IPS-18c (cell line): ENCODE measurements around the gene DCAF8.

Experiments
- H3K4me3 ChIP-seq: 2 replicates; pipeline ENCODE4 v1.7.0; 2013; ENCODE audit warnings: low read depth, mild to moderate bottlenecking, low read length, moderate library complexity; ENCODE audit not compliant: insufficient read depth
- H3K9me3 ChIP-seq: one replicate; pipeline ENCODE4 v1.6.1; 2013; ENCODE audit warnings: mild to moderate bottlenecking, low read length, moderate library complexity; ENCODE audit not compliant: control insufficient read depth, insufficient read depth

Gene DCAF8

GRCh38 chr1:160214481-160215140 is 47.7 kb downstream of the DCAF8 start:
- no peak overlapping the region for H3K4me3 ChIP-seq
- no peaks in the 10 kb centered on the region for H3K9me3 ChIP-seq

GRCh38 chr1:160211046-160211790 is 51.1 kb downstream of the DCAF8 start:
- Histone ChIP-seq H3K4me3 (no peak overlapping the region), H3K9me3 (no peaks in the 10 kb centered on the region)

GRCh38 chr1:160210561-160210960 is 51.8 kb downstream of the DCAF8 start:
- Histone ChIP-seq H3K4me3 (no peak overlapping the region), H3K9me3 (no peaks in the 10 kb centered on the region)

GRCh38 chr1:160209321-160210046 is 52.9 kb downstream of the DCAF8 start:
- no peak overlapping the region for H3K4me3 ChIP-seq
- no peaks in the 10 kb centered on the region for H3K9me3 ChIP-seq

GRCh38 chr1:160208557-160209320 is 53.6 kb downstream of the DCAF8 start:
- Histone ChIP-seq H3K4me3 (no peak overlapping the region), H3K9me3 (no peaks in the 10 kb centered on the region)

GRCh38 chr1:160207771-160208556 is 54.4 kb downstream of the DCAF8 start:
- Histone ChIP-seq H3K4me3 (no peak overlapping the region), H3K9me3 (no peaks in the 10 kb centered on the region)

GRCh38 chr1:160207118-160207650 is 55.2 kb downstream of the DCAF8 start:
- 0 out of 2 replicates have a peak overlapping the region, but pooled peaks have one; percentile 98 for H3K4me3 ChIP-seq
- no peaks in the 10 kb centered on the region for H3K9me3 ChIP-seq

GRCh38 chr1:160206421-160207117 is 55.8 kb downstream of the DCAF8 start:
- no peaks in the 10 kb centered on the region for H3K9me3 ChIP-seq
- peak overlapping the region; percentile 98; the same call in 1 of the 2 replicates for H3K4me3 ChIP-seq

GRCh38 chr1:160206036-160206389 is 56.3 kb downstream of the DCAF8 start:
- no peaks in the 10 kb centered on the region for H3K9me3 ChIP-seq
- peak overlapping the region; percentile 98 for H3K4me3 ChIP-seq

- Histone ChIP-seq H3K9me3 (no peaks in the 10 kb centered on the region), H3K4me3 (peak within 1 kb of the TSS; percentile 98)
Measured at GRCh38 chr1:160205242-160206035, 56.9 kb downstream of the DCAF8 start, which contains the start of gene PEA15. TSS of gene PEA15 (plus strand) at chr1:160205384. CDS start at chr1:160211545, 6,161 bp downstream.

- Histone ChIP-seq H3K4me3 (peak overlapping the region; percentile 38), H3K9me3 (no peaks in the 10 kb centered on the region)
Measured at GRCh38 chr1:160204526-160205241, 57.7 kb downstream of the DCAF8 start.

GRCh38 chr1:160200786-160201185 is 61.6 kb downstream of the DCAF8 start:
- no peaks in the 10 kb centered on the region for H3K9me3 ChIP-seq
- H3K4me3 ChIP-seq = no peak overlapping the region

GRCh38 chr1:160197231-160197630 is 65.1 kb downstream of the DCAF8 start:
- Histone ChIP-seq H3K9me3 (no peaks in the 10 kb centered on the region), H3K4me3 (no peak overlapping the region)

GRCh38 chr1:160196143-160196542 is 66.2 kb downstream of the DCAF8 start:
- Histone ChIP-seq H3K4me3 (no peak overlapping the region), H3K9me3 (no peaks in the 10 kb centered on the region)

GRCh38 chr1:160194737-160195059 is 67.7 kb downstream of the DCAF8 start:
- H3K9me3 ChIP-seq = no peaks in the 10 kb centered on the region
- no peak overlapping the region for H3K4me3 ChIP-seq
